HG03025 (cell line): ENCODE results near the gene ABCA2.
"Not testable (repeated sequence)": the region's sequence is repeated elsewhere in the genome, so short reads cannot be mapped to it uniquely, and the experiment has no call there.

ENCODE experiments used
- ATAC-seq: cut with Tn5 transposase; IDR thresholded peaks from one replicate; pipeline ENCODE4 v1.9.1; 2021; ENCODE audit warnings: mild to moderate bottlenecking, moderate library complexity; ENCODE audit not compliant: unreplicated experiment, low FRiP score

The ABCA2 gene

DNA sequence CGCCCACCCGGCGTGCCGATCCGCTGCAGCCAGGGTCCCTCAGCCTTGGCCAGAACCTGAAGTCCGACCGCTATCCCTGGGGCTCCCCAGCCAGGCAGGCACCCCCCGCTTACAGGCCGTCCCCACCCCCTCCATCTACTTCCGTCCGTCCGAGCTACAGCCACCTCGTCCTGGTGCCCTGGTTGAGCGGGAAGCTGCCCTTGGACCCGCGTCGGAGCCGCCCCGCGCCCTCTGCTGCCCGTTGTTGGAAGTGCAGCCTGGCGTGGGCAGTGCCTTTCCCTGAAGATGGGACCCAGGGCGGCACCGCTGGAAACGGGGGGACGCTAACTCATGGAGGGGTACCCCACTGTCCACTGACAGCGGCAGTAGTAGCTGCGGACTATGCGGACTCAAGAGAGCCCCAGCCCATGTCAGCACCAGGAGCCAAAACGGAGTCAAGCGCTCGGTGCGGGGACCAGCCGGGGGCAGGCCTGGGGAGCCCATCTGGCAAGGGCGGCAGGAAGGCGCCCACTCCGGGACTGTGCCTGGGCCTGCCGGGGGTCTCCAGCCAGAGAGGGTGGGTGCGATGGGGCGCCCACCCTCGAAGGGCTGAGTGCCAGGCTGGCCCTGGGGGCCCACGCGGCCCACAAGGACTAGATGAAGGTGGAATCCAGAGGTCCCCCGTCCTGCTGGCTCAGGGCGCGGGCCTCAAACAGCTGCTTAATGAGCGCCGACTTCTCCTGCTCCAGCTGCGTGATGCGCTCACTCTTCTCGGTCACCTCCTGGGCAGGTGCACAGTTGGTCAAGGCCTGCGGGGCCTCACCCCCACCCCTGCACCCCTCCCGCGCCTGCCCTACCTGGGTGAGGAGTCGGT, 36.2 kb upstream of the ABCA2 start:
- no peak for ATAC-seq

- ATAC-seq, result no peak
Measured at GRCh38 chr9:137063311-137064026, 35.4 kb upstream of the ABCA2 start.

DNA sequence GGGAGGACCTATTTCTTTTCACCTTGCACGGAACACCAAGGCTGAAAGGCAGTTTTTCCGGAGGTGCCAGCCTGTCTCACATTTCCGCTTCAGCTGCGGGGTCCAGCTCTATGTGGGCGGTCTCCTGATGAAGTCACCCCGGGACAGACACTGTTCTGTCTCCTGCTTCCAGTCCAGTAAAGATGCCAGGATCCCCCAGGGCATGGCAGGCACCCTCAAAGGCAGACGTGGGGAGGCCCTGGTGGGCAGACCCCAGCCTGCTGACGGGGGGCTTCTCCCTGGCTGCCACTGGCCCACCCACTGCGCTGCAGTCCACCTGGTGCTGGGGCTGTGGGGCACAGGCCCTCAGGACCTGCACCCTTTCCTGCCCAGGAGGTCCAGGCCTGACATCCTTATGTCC, 34.8 kb upstream of the ABCA2 start:
- not testable (repeated sequence) for ATAC-seq

DNA sequence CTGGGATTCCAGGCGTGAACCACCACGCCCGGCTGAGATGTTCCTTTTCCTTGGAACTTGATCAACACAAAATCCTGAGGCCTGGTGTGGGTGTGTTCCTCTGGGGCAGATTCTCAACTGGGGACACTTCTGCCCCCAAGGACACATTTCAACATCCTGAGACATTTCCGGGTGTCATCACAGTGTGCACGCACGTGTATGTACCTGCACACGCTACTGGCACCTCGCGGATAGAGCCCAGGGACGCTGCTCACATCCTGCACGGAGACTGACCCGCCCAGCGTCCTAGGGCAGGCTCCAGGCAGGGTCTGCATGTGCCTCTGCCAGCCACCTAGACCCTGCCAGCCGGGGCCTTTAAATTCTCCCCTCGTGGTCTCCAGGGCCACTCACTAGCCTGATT, 34.3 kb upstream of the ABCA2 start:
- ATAC-seq, result no peak

DNA sequence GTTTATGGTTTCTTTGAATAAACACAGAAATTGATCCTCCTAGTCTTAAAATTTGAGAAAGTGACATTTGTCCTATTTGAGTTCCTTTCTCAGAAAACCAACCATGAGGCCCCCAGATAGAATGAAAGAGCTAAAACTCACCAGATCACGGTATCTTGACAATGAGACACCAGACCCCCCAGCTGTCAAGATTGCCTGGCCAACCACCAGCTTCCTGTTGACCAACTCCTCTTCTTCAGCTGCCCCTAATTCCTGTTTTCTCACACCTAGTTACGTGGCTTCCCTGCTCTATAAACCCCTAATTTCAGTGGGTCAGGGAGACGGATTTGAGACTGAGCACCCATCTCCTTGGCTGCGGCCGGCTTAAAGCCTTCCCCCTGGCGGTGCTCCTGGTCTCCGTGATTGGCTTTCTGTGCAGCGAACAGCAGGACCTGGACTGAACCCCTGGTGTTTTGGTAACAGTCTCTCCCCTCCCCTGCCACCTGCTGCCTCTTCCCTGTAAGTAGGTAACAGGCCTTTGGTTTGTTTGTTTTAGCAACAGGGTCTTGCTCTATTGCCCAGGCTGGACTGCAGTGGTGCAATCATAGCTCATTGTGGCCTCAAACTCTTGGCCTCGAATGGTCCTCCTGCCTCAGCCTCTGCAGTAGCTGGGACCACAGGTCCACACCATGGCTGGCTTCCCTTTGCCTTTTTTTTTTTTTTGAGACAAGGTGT, 30.6 kb upstream of the ABCA2 start:
- ATAC-seq, result no peak

GRCh38 chr9:137057545-137057944, 29.5 kb upstream of the ABCA2 start:
- no peak for ATAC-seq

GRCh38 chr9:137056739-137057415, 28.8 kb upstream of the ABCA2 start:
- ATAC-seq, result no peak

- no peak for ATAC-seq
Measured at GRCh38 chr9:137055385-137056364, 27.6 kb upstream of the ABCA2 start.

DNA sequence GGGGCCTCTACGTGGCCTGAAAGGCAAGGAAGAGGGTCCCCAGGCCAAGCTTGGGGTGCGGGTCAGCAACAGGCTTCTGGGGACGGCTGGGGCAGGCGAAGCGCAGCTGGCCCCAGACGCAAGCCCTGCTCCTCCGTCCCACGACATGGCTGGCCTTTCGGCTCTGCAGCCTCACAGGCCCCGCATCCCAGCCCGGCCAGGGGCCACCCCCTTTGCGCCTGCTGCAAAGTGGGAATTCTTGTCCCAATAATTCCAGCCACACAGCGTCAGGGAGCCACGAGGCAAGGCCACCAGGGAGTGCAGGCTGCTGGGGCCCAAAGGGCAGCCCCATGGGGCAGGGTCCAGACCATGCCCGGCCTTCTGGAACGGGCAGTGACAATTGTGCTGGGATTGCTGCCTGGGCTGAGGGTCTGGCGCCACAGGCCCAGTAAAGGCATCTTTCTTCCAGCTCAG, 26.9 kb upstream of the ABCA2 start:
- ATAC-seq, result no peak

GRCh38 chr9:137053944-137054931, 26.2 kb upstream of the ABCA2 start, which contains the start of gene ENTPD2:
Gene ENTPD2 (minus strand): TSS chr9:137054061. CDS start chr9:137053997, 64 bp downstream.
- no peak for ATAC-seq

GRCh38 chr9:137052998-137053943, 25.2 kb upstream of the ABCA2 start:
- no peak for ATAC-seq

DNA sequence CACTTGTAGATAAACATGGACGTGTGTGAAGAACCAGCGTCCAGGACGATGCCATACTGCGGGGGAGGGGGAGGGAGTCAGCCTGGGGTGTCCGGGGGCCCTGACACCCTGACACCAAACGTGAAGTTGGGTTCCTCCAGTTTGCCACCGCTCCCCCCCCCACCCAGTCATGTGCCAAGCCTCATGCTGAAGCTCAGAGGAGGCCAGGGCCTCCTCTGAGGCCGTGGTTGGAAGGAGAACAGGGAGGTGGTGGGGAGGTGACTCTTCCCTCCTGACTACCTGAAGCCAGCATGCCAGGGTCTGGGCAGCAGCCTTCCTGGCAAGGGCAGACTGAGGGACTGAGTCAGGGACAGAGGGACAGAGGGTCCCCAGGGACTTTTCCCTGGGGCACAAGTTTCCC, 24.3 kb upstream of the ABCA2 start:
- no peak for ATAC-seq

- ATAC-seq, result no peak
Measured at GRCh38 chr9:137051145-137051724, 23.2 kb upstream of the ABCA2 start.

GRCh38 chr9:137050570-137050969, 22.5 kb upstream of the ABCA2 start:
- no peak for ATAC-seq

DNA sequence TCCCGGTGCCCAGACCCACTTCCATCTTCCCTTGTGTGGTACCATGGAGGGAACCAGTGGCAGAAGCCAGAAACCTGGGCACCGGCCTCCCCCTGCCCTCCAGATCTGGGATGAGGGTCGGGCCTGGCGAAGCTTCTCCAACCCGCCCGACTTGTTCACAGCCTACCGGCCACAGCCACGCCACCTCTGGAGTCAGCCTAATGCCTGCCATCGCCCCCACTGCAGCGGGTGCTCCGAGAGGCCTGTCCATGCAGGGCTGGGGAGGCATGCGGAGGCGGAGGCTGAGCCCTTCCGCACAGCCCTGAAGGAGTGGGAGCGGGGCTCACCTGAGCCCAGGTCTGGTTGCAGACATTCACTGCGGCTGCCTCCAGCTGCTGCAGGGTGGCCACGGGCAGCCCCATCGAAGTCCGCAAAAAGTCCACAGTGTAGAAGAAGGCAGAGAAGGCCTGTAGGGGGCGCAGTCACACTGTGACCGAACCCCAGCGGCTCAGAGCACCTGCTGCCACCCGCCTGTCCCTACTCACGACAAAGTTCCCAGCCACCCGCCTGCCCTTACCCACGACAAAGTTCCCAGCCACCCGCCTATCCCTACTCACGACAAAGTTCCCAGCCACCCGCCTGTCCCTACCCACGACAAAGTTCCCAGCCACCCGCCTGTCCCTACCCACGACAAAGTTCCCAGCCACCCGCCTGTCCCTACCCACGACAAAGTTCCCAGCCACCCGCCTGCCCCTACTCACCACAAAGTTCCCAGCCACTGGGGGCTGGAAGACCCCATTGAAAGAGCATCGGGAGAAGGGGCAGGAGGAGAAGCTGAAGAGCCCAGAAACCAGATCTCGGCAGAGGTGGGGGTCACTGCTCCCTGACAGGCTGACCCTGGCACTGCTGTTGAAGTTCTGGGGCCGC, 21.8 kb upstream of the ABCA2 start:
- ATAC-seq, result no peak
